Progenitor cell of endocrine pancreas (in vitro differentiated cells): ENCODE measurements around the gene CYP4X1. TPM values are rescaled to one million over a fixed set of nuclear protein-coding genes. Genes with fewer than 3 reads are reported as not detected.
"Not testable (repeated sequence)": the region's sequence is repeated elsewhere in the genome, so short reads cannot be mapped to it uniquely, and the experiment has no call there.

Experiments
- DNase-seq: peaks from one replicate; pipeline ENCODE4 v3.0.0; 2021; ENCODE audit warnings: low spot score; ENCODE audit not compliant: unreplicated experiment
- H3K27ac Mint-ChIP-seq: 2 replicates; pipeline ENCODE4 v1.8.0; 2021; ENCODE audit warnings: mild to moderate bottlenecking, moderate library complexity, mixed read lengths
- H3K27me3 Mint-ChIP-seq: 2 replicates; pipeline ENCODE4 v1.8.0; 2021; ENCODE audit warnings: mixed read lengths
- H3K36me3 Mint-ChIP-seq: 2 replicates; pipeline ENCODE4 v1.8.0; 2022; ENCODE audit warnings: mixed read lengths; ENCODE audit not compliant: insufficient read depth
- H3K4me1 Mint-ChIP-seq: 2 replicates; pipeline ENCODE4 v1.8.0; 2021; ENCODE audit warnings: low read depth, mixed read lengths
- H3K4me3 Mint-ChIP-seq: 2 replicates; pipeline ENCODE4 v1.8.0; 2021; ENCODE audit warnings: low read depth, mild to moderate bottlenecking, moderate library complexity, mixed read lengths
- H3K9me3 Mint-ChIP-seq: 2 replicates; pipeline ENCODE4 v1.8.0; 2021; ENCODE audit warnings: low read depth, mixed read lengths
- long read RNA-seq: library from polyadenylated mRNA; unstranded; transcript quantifications from one replicate; pipeline ENCODE4 v2.0.0, GENCODE V29; 2020
- total RNA-seq: library from RNA; stranded (reverse); gene quantifications from 2 replicates; pipeline ENCODE4 v1.2.1, GENCODE V29; 2021
- TF ChIP-seq, protein P1 (sequence below): fragments of 200-600 bp; sonication (generic); IDR thresholded peaks from one replicate; pipeline ENCODE4 v1.5.0; 2021; ENCODE audit warnings: antibody characterized with exemption, mild to moderate bottlenecking; ENCODE audit not compliant: unreplicated experiment

The CYP4X1 gene, protein sequence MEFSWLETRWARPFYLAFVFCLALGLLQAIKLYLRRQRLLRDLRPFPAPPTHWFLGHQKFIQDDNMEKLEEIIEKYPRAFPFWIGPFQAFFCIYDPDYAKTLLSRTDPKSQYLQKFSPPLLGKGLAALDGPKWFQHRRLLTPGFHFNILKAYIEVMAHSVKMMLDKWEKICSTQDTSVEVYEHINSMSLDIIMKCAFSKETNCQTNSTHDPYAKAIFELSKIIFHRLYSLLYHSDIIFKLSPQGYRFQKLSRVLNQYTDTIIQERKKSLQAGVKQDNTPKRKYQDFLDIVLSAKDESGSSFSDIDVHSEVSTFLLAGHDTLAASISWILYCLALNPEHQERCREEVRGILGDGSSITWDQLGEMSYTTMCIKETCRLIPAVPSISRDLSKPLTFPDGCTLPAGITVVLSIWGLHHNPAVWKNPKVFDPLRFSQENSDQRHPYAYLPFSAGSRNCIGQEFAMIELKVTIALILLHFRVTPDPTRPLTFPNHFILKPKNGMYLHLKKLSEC
- total RNA-seq, result 0.24 and 0.80 TPM in 2 replicates
- long read RNA-seq, result 0 reads

DNA sequence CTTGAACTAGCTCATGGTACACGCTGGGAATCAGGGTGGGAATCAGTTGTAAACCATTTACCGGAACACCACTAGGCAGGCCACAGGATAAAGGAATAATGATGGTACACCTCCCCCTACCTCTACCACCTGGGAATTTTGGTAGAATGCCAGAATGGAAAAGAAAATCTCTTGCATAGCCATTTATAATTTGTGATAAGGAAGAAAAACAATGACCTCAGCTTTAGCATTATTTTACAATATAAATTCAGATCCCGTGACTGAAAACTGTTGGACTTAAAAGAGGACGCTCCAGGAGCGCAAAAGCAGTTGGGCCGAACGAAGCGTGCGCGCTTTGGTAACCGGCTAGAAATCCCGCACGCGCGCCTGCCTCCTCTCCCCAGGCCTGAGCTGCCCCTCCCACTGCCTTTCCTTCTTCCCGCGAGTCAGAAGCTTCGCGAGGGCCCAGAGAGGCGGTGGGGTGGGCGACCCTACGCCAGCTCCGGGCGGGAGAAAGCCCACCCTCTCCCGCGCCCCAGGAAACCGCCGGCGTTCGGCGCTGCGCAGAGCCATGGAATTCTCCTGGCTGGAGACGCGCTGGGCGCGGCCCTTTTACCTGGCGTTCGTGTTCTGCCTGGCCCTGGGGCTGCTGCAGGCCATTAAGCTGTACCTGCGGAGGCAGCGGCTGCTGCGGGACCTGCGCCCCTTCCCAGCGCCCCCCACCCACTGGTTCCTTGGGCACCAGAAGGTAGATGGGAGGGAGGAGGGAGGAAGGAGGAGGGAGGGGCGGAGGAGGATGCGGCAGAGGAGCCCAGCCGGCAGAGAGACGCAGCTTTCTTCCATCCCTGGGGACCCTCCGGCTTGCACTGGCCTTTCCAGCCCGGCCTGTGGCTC lies at the start of gene CYP4X1:
Gene CYP4X1, plus strand, starts transcription at position 402 of the 873 bp plus-strand sequence. Its CDS starts 149 bp downstream, at position 551.
- no peaks in the 10 kb centered on the region for H3K36me3 Mint-ChIP-seq
- no peak within 1 kb of the TSS for H3K27ac Mint-ChIP-seq
- H3K27me3 Mint-ChIP-seq, result peaks cover 37% of the 10 kb centered on the region
- H3K4me1 Mint-ChIP-seq, result peaks cover 17% of the 10 kb centered on the region
- TF ChIP-seq, protein P1, sequence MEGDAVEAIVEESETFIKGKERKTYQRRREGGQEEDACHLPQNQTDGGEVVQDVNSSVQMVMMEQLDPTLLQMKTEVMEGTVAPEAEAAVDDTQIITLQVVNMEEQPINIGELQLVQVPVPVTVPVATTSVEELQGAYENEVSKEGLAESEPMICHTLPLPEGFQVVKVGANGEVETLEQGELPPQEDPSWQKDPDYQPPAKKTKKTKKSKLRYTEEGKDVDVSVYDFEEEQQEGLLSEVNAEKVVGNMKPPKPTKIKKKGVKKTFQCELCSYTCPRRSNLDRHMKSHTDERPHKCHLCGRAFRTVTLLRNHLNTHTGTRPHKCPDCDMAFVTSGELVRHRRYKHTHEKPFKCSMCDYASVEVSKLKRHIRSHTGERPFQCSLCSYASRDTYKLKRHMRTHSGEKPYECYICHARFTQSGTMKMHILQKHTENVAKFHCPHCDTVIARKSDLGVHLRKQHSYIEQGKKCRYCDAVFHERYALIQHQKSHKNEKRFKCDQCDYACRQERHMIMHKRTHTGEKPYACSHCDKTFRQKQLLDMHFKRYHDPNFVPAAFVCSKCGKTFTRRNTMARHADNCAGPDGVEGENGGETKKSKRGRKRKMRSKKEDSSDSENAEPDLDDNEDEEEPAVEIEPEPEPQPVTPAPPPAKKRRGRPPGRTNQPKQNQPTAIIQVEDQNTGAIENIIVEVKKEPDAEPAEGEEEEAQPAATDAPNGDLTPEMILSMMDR, result no peak
- no peaks in the 10 kb centered on the region for H3K9me3 Mint-ChIP-seq
- H3K4me3 Mint-ChIP-seq, result peak within 1 kb of the TSS; percentile 52
- peak; percentile 14 for DNase-seq

DNA sequence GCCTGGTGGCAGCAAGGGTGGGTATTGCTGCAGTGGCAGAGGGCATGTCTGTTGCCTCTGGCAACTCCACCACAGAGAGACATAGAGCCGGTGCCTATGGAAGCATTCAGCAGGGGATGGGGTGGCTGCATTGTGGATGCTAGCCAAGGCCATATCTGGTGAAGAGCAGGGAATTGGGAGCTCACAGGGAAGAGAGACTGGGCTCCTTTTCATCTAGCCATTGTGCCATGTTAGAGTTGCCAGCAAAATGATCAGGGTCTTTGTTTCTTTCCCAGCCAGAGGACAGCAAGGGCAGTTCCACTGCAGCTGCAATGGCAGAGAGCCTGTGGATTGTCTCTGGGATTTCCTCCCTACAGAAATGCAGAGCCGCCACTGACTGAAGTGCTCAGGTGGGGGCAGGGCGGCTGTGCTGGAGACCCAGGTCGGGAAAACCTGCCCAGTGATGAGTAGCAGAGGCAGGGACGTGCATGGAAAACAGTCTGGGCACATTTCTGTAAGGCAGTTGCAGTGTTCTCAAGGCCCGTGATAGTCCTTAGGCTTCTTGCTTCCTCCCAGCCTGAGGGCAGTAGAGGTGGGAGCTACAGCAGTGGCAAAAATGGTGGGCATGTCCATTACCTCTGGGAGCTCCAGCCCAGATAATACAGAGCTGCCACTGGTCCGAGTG lies 40.2 kb upstream of the CYP4X1 start:
- no peak overlapping the region for H3K27ac Mint-ChIP-seq
- peaks cover 27% of the 10 kb centered on the region for H3K9me3 Mint-ChIP-seq
- H3K36me3 Mint-ChIP-seq, result no peaks in the 10 kb centered on the region
- no peak for DNase-seq
- H3K4me1 Mint-ChIP-seq, result no peaks in the 10 kb centered on the region
- no peak overlapping the region for H3K4me3 Mint-ChIP-seq
- peaks cover 3% of the 10 kb centered on the region for H3K27me3 Mint-ChIP-seq
- TF ChIP-seq, protein P1, result no peak

DNA sequence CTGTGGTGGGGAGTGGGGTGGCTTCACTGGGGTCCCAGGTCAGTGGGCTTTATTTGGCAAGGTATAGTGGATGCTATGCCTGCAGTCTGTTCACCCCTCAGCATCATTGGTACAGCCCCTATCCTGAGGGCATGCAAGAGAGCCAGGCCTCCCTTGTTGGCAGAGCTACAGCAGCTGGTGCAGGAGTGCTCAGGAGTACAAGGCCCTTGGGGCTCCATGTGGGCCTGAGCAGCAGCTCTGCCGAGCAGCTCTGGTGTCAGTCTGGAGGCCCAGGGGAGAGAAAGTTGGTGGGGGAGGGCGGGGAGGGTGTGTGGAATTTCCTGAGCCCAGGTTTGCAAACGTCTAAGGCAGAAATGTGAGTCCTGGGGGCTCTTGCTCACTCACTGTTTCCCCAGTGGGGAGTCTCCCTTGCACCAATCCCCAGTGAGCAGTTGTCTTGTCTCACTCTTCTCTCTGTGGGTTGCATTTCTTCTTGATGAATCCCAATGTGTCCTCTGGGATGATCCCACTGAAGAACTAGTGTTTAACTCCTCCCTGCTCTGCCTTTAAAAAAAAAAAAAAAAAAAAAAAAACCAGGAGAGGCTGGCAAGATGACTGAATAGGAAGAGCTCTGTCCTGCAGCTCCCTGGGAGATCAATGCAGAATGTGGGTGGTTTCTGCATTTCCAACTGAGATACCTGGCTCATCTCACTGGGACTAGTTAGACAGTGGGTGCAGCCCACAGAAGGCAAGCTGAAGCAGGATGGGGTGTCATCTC lies 39.5 kb upstream of the CYP4X1 start:
- no peaks in the 10 kb centered on the region for H3K36me3 Mint-ChIP-seq
- DNase-seq, result no peak
- no peak overlapping the region for H3K27ac Mint-ChIP-seq
- H3K4me1 Mint-ChIP-seq, result no peaks in the 10 kb centered on the region
- H3K4me3 Mint-ChIP-seq, result no peak overlapping the region
- peaks cover 22% of the 10 kb centered on the region for H3K9me3 Mint-ChIP-seq
- TF ChIP-seq, protein P1, result no peak
- H3K27me3 Mint-ChIP-seq, result peaks cover 3% of the 10 kb centered on the region

DNA sequence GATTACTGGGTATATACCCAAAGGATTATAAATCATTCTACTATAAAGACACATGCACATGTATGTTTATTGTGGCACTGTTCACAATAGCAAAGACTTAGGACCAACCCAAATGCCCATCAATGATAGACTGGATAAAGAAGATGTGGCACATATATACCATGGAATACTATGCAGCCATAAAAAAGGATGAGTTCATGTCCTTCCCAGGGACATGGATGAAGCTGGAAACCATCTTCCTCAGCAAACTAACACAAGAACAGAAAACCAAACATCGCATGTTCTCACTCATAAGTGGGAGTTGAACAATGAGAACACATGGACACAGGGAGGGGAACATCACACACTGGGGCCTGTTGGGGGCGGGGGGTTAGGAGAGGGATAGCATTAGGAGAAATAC lies 32.9 kb upstream of the CYP4X1 start:
- not testable (repeated sequence) for H3K9me3 Mint-ChIP-seq, H3K4me3 Mint-ChIP-seq, H3K27me3 Mint-ChIP-seq, DNase-seq, H3K27ac Mint-ChIP-seq, H3K36me3 Mint-ChIP-seq, H3K4me1 Mint-ChIP-seq
